HG02763 (cell line): ENCODE results near the gene ACER2.
A peak's percentile ranks its signal among the peaks of the same experiment; 100 is the strongest.
"Not testable (repeated sequence)": the region's sequence is repeated elsewhere in the genome, so short reads cannot be mapped to it uniquely, and the experiment has no call there.

ENCODE experiments used
- ATAC-seq: cut with Tn5 transposase; IDR thresholded peaks from one replicate; pipeline ENCODE4 v1.9.1; 2021; ENCODE audit warnings: mild to moderate bottlenecking, moderate library complexity; ENCODE audit not compliant: unreplicated experiment

ACER2 gene

DNA sequence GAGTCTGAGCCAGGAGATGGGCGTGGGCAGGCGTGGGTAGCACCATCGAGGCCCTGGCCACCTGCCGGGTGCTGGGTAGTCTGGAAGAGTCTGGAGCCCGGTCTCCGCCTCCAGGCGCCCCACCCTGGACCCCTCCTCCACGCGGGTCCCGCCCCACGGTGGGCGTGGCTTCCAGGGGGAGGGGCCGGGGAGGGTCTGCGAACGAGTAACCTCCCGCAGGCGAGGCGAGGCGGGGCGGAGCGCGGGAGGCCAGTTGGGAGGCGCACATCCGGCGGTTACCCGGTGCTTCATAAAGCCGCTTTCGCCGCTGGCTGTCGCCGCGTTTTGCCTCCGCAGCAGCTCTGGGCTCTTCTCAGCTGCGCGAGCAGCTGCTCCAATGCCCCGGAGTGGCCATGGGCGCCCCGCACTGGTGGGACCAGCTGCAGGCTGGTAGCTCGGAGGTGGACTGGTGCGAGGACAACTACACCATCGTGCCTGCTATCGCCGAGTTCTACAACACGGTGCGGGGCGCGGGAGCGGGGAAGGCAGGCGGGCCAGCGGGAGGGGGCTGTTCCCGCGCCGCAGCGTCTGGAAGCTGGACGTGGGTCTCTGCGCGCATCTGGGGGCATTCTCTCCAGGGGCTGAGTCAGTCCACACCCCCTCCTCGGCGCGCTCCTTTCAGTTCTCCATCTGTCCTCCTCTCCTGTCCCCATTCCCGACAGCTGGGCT, at the start of gene ACER2:
ACER2 (plus strand) TSS at position 317 of the 708 bp plus-strand sequence; CDS start at position 393, 76 bp downstream.
- peak; percentile 94 for ATAC-seq

DNA sequence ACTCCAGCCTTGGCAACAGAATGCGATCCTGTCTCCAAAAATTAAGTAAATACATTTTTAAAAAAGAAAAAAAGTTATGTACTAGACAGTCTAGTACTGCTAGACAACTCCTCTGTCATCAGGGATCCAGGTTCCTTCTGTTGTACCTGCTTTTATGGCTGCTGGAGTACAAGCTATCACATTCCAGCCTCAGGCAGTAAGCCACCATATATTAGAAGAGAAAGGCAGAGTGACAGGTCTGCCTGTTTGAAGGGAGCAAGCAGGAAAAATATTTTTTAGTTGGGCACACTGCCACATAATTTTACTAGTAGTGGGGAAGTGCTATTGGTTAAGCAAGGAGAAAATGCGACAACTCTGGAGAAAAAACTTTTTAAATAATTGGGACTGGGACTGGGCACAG, 39.7 kb upstream of the ACER2 start:
- ATAC-seq, result no peak

- no peak for ATAC-seq
Observed at GRCh38 chr9:19371942-19372341, 36.9 kb upstream of the ACER2 start.

- no peak for ATAC-seq
Observed at GRCh38 chr9:19372567-19372966, 36.2 kb upstream of the ACER2 start.

DNA sequence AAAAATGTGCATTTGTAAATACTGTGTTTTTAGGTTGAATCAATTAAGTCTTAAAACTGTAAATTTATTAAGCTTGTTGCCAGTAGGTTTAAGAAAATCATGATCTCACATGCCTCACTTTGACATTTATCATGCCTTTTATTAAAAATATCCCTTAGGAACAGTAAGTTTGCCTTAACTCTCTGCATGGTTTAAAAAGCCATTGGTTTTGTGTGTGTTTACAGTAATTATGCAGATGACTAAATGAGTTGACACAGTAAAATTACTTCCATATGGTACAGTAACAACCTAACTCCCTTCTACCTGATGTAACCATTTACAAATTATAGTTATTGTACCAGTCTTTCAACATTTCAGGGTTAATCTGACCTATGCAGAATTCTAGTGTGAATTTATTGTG, 35.3 kb upstream of the ACER2 start:
- ATAC-seq, result no peak

DNA sequence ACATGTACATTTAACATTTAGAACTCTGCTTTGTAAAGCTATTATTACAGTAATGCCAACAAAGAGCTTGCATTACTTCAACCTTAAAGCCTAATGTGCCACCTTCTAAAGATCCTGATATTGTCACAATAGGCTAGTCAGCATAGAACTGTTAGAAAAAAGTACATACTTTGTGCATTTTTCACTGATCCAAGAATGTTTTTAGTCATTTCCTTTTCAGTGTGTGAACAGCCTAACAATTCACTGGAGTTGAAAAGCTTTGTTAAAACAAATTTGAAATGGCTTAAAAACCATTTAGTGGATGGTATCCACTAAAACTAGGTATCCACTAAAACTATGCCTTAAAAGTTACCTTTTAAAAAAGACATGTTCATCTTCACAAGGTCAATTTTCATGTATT, 33.3 kb upstream of the ACER2 start:
- ATAC-seq, result no peak

GRCh38 chr9:19376931-19377330, 31.9 kb upstream of the ACER2 start:
- ATAC-seq, result no peak

DNA sequence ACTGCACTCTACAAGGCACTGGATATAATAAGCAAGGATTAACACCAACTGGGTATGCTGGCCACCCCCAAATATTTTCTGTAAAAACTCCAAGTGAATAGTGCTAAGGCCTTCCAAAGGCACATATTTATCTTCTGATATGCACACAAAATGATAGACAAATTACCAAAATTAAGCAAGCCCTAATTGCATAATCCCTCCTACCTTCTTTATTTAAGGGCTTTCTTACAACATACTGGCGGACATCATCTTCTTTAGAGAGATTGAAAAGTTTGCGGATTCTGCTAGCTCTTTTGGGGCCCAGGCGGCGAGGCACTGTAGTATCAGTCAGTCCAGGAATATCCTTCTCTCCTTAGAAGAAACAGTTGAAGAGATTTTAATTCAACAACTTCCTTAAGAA, 30.6 kb upstream of the ACER2 start:
- ATAC-seq, result no peak

DNA sequence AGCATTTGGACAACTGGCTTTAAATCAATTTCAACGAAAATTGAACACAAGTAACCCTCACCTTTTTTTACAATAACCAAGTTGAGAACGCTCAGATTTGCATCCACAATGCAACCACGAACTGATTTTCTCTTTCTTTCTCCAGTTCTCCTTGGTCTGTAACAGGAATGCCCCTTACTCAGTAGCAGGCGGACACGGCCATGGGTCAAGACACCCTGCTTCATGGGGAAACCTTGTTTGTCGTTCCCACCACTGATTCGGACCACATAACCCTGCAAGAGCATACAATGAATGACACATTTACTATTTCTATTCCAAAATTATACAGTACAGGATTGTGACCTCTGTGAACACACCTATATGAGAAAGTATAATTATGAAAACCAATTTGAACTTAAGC, 30.2 kb upstream of the ACER2 start:
- ATAC-seq, result no peak

- ATAC-seq, result no peak
Observed at GRCh38 chr9:19379283-19379682, 29.5 kb upstream of the ACER2 start.

DNA sequence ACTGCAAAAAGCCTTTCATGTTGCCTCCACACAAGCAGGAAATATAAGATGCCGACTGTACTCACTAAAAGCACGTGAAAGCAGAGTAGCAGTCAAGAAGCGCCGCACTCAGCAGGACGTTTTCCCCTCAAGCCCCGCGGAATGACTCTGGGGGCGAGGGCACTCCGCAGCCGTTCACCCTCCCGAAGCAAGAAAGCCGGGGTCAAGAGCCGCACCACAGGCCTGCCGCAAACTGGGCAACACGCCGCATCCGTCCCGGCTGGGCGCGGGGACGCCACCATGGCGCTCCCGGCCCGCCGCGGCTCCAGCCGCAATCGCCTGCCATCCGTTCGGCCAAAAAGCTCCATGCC, 29.1 kb upstream of the ACER2 start:
- ATAC-seq, result peak; percentile 31

GRCh38 chr9:19380826-19381075, 28.1 kb upstream of the ACER2 start:
- no peak for ATAC-seq

DNA sequence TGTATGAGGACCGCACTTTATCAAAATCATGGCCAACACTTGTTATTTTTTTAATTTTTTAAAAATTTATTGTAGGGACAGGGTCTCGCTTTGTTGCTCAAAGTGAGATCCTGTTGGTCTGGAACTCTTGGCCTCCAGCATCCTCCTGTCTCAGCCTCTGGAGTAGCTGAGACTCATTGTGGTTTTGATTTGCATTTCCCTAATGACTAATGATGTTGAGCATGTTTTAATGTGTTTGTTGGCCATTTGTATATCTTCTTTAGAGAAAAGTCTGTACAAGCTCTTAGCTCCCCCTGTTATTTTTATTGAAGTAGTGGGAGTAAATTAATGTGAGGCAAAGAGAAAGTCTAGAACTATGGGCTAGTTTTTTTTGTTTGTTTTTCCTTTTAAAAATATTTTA, 27.2 kb upstream of the ACER2 start:
- no peak for ATAC-seq

DNA sequence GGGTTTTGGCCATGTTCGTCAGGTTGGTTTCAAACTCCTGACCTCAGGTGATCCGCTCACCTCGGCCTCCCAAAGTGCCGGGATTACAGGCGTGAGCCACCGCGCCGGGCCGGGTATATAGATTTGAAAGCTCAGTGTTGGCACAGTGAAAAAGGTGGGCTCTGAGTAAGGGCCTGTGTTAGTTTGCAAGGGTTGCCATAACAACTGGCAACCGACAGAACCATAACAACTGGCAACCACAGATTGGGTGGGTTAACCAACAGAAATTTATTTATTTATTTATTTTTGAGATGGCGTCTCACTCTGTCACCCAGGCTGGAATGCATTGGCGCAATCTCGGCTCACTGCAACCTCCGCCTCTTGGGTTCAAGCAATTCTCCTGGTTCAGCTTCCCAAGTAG, 23.6 kb upstream of the ACER2 start:
- ATAC-seq, result not testable (repeated sequence)

GRCh38 chr9:19385786-19386501, 22.9 kb upstream of the ACER2 start:
- no peak for ATAC-seq

- no peak for ATAC-seq
Observed at GRCh38 chr9:19386502-19387044, 22.2 kb upstream of the ACER2 start.

DNA sequence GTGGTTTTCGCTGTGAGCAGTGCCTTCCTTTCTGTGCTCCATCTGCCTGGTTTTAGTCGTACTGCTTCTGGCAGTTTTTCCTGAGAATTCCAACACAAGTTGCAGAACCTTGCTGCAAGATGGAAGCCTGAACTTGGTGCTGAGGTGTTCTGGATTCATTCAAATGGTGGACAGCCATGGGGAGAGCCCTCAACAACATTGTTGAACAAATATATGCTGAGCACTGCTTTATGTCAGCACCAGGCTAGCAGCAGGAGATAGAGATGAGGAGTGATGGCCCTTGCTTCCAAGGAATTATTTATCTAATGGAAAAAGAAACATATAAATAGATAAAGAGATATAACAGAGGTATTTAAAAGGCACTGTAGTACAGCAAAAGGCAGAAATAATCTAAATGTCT, 21.5 kb upstream of the ACER2 start:
- no peak for ATAC-seq

DNA sequence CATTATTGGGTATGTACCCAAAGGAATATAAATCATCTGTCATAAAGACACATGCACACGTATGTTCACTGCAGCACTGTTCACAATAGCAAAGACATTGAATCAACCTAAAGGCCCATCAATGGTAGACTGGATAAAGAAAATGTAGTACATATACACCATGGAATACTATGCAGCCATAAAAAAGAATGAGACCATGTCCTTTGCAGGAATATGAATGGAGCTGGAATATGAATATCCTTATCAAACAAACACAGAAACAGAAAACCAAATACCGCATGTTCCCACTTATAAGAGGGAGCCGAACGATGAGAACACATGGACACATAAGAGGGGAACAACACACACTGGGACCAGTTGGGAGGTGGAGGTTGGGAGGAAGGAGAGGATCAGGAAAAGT, 19.3 kb upstream of the ACER2 start:
- ATAC-seq, result not testable (repeated sequence)

DNA sequence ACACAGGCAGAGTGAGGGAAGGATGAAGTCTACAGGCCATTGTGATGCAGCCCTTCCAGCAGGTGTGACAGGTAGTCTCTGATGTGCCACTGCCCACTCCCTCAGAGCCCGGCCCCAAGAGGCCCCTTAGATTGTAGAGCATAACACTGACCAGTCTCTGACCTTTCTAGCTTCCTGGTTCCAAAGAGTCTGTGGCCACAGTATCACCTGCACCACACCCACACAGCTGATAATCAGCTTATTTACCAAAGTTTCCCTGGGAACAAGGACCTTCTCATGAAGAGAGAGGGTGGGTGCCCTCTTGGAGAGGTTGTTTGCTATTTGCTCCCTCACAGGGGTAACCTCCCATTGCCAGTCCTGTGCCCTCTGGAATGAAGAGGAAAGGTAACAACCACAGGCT, 11.0 kb upstream of the ACER2 start:
- ATAC-seq, result no peak

- ATAC-seq, result not testable (repeated sequence)
Observed at GRCh38 chr9:19403231-19403630, 5.6 kb upstream of the ACER2 start.

GRCh38 chr9:19404283-19405075, 4.3 kb upstream of the ACER2 start:
- no peak for ATAC-seq

GRCh38 chr9:19405771-19406170, 3.0 kb upstream of the ACER2 start:
- no peak for ATAC-seq
